Measurements from ENCODE around the gene NPAT.
"Not testable (repeated sequence)": the region's sequence is repeated elsewhere in the genome, so short reads cannot be mapped to it uniquely, and the experiment has no call there.

The NPAT gene

DNA sequence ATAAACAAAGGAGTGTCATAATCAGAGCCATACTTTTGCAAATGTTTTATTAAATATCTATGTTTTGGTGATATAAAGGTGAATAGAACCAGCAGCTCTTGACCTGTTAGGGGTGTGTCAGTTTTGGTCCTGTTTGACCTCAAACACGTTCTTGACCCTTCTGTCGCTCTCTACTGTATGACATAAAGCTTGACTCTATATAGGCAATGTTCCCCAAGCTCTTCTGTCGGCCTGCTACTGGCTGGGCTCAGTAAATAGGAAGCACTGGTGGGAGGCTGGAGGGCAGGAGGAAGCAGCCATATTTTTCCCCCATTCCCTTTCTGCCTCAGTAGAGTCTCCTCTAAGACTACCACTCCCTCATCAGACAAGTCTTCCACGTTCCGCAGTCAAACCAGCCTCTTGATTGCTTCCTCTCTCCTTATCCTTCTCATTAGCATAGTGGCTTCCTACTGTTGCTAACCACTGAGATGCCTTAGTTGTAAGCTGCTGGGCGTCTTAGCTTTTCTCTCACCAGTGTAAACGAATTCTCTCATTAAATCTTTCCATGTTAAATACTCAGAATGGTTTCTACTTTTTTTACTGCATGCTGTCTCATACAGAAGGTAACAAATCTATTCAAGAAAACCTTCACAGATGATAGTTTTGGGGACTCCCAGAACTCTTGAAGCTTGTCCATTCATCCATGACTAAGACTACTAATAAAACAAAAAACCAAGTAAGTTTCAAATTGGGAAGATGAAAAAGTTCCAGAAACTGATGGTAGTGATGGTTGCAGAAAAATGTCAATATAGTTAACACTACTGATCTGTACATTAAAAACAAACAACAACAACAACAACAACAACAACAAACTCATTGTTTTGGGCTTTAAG, 3.3 kb downstream of the NPAT start:
- DNase-seq, result no peak

DNA sequence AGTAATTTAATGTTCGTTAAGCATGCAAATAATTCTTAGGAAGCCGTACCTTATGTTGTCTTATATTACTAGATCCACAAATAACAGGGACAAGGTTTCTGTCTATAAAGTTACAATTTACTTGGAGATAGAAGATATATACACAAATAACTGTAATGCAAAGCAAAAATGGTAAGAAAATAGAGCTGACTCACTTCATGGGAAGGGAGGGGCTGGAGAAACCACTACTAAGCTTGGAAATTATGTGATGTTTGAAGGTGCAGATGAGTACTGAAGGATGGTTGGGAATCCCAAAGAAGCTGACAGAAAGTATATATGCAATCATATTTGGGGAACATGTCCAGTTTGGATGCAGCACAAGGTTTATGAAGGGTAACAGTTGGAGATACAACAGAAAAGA, 4.0 kb downstream of the NPAT start:
- DNase-seq, result no peak

DNA sequence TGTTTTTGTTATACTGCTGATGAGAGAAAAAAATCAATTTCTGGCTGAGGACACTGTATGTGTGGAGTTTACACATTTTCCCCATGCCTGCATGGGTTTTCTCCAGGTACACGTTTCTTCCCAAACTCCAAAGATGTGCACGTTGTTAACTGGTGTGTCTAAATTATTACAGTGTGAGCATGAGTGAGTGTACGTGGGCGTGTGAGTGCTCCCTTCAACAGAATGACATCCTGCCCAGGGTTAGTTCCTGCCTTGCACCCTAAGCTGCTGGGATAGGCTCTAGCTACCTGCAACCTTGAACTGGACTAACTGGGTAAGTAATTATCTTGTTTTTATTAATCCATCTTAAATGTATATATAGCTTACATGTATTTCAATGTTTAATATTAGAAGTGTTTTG, 5.5 kb downstream of the NPAT start:
- no peak for DNase-seq

DNA sequence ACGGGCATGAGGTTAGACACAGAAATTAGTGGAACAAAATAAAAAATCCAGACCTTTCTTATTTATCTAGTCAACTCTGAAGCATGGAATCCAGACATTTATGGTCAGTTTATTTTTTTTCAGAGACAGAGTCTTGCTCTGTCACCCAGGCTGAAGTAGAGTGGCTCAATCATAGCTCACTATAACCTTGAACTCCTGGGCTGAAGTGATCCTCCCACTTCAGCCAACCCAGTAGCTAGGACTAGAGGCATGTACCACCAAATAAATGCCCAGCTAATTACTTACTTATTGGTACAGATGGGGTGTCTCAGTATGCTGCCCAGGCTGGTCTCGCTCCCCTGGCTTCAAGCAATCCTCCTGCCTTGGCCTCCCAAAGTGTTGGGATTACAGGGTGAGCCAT, 8.7 kb downstream of the NPAT start:
- DNase-seq, result no peak

DNA sequence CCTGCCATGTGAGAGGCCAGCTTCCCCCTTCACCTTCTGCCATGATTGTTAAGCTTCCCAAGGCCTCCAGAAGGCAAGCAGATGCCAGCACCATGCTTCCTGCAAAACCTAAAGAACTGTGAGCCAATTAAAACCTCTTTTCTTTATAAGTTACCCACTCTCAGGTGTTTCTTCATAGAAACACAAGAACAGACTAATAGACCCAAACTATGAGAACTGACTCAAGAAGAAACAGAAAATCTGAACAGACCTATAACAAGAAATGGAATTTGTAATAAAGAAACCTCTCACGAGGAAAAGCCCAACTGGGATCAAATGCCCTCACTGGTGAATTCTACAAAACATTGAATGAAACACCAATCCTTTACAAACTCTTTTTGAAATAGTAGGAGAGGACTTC, 12.0 kb downstream of the NPAT start:
- no peak for DNase-seq

DNA sequence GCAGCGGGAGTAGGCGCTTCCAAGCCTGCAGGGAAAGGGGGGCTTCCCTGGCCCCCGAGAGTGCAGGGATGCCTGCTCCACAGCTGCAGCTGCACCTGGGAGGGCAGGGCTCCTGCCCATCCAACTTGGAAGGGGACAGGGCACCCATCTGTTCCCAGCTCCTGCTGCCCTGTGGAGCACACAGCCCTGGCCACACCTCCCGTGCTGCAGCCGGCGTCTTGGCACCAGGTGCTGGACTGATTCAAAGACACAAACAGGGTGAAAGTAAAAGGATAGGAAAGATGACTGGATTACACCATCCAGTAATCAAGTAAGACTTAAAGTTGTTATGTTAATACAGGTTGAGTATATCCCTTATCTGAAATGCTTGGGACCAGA, 14.8 kb downstream of the NPAT start:
- no peak for DNase-seq

DNA sequence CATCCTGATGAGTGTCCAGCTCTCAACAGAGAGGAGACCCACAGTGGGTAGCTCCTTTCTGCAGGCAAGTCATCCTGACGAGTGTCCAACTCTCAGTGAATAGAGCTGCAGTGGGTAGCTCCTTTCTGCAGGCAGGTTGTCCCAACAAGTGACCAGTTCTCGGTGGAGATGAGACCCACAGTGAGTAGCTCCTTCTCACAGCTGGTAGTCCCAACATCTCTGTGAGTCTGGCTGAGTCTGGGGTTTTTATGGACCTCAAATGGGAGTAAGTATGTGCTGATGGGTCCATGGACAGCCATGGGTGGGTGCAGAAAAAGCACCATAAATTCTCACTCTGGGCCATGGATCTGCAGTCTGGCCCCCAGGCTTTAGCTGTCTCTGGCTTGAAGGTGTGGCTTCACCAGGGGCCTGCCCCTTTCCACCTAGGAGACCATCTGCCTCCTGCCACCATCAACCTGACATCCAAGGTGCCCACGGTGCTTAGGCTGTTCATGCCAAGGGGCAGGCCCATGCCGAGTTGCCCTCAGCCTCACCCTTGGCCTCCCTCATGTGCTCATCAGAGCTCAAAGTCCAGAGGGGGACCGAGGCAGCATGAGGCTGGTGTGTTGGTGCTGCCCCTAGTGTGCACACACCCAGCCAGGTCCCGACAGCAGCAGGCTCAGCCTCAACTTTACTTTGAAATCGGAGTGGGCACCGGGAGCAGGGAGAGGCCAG, 15.3 kb downstream of the NPAT start:
- no peak for DNase-seq

DNA sequence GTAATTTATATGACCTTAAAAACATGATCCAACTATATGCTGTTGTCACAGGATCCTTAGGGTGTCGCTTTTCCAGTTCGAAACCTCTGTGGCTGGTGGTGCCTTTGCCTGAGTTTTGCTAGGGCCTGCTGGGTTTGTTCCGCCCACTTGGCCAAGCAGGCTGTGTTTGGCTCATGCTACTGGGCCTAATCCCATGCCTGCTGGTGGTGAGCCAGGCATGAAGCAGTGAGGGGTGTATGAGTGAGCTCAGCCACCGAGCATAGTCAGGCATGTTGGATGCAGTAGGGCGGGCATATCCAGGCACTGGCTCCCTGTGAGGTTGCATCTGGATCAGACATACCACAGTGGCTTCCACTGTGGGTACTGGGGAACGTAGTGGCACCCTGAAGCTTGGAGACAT, 16.3 kb downstream of the NPAT start:
- DNase-seq, result no peak

DNA sequence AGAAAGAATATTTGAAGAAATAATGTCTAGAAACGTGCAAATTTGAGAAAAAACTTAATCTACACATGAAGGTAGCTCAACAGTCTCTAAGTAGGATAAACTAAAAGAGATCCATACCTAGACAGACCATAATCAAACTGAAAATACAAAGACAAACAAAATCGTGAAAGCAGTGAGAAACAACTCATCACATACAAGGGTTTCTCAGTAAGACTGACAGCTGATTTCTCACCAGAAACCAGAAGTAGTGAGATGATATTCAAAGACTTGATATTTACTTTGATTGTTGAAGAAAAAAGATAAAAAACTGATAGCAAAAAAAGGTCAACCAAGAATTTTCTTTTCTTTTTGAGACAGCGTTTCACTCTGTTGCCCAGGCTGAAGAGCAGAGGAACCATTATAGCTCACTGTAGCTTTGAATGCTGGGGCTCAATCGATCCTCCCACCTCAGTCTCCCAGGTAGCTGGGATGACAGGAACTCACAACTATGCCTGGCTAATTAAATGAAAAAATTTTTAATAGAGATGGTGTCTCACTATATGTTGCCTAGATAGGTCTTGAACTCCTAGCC, 17.4 kb downstream of the NPAT start:
- DNase-seq, result no peak

DNA sequence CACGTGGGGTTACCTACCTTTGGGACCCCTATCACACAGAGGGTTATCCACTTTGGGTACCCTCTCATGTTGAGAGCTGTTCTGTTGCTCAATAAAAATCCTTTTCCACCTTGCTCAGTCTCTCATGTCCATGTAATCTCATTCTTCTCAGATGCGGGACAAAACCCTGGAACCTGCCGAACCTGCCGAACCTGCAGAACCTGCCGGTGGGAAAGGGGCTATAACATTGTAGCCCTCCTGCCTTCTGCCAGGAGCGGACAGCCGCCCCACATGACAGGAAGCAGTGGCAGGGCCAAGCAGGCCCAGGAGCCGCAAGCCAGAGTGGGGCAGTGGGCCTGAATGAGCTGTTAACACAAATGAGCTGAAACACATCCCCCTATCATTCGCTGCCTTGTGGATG, 18.1 kb downstream of the NPAT start:
- no peak for DNase-seq

DNA sequence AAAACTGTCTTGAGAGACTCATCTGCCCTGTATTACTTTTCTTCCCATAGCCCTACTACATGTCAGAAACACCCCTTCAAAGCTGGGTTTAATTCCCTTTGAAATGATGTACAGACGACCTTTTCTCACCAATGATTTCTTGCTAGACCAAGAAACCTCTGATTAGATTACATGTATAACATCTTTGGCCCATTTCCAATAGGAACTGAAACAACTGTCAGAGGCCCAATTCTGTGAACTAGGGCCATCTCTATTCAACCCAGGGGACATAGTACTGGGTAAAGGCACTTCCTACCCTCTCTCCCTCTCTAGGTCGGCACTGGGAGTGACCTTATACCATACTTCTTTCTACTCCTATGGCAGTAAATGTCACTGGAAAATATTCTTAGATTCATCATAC, 19.4 kb downstream of the NPAT start:
- no peak for DNase-seq

DNA sequence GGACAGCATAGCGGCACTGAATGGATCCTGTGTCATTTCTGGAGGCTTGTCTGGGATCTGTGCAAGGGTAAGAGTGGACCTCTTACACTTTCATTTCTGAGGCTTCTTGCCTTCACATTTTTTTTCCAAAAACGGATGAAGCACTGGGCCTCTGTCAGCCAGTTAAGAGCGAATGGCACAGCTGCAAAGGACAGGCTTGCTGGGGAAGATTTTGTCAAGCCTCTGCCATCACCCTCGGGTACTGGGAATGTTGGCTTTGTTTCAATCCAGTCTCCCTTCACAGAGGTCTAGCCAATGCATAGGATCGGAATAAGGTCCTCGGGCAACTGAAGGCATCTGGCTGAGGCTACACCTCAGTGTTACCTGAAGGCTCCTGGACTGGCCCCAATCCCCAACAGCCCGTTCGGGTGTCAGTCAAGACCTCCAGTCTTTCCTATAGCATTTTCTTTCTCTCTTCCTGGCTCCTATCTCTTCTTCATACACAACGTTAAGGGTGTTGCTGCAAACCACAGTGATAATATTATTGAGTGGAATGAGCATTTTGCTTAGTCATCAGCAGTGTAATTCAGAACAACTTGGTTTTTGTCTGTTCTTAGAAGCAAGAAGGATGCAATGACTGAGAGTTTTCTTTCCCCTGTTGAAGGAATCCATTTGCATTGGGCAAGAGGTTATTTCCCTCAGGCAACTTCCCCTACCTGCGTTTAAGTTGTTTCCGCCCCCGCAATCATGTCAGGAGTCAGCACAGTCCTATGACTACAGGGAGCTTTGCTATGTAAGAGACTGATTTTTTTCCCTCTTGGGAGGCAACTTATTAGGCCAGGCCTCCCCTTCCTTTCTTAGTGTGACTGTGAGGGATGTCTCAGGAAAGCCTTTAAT, 22.8 kb downstream of the NPAT start:
- DNase-seq, result no peak

DNA sequence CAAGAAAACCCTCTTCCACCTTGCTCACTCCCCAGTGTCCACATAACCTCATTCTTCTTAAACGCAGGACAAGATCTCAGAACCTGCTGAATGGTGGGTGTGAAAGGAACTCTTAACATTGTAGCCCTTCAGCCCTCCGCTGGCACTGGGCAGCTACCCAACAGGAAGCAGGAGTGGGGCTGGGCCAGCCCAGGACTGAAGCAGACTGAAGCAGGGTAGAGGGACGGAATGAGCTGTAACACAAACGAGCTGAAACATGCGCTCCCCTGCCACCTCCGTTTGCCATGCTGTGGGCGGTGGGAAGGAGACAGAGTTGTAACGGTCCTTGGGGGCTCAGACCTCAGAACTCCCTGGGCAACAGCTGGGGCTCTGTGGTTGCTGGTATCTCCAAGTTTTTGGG, 23.6 kb downstream of the NPAT start:
- DNase-seq, result no peak

DNA sequence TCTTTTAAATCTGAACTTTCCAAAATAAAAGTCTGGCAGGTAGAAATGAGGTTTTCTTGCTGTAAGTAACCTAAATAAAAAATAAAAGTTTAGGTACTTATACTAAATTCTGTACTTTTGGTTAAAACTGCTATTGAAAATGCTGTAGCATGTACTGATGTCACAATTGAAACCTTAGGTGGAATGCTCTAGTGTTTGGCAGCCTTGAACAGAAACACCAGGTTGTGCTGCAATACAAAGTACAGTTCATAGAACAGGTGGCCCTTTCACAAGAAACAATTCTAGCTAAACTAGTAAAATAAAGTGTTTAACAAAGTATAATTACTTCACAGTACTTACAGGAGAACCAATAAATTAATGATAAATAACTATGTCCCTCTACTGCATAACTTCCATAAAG, 25.1 kb downstream of the NPAT start:
- no peak for DNase-seq

DNA sequence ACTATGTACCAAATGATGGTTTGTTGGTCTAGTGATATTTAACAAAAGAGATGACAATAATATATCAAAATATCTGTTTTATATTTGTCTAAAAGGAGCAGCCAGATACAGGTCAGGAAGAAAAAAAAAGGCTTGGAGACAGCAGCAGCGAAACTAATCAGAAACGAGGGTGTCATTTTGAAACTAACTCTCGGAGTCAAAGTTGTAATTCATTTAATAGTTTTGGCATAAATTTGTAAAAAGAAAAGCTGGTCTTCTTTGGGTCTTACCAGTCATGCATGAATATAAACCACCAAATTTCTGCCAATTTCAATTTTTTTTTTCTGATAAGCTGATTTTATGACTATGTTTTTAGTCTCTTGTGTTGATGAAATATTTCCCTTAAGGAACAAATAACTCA, 25.5 kb downstream of the NPAT start:
- DNase-seq, result no peak

DNA sequence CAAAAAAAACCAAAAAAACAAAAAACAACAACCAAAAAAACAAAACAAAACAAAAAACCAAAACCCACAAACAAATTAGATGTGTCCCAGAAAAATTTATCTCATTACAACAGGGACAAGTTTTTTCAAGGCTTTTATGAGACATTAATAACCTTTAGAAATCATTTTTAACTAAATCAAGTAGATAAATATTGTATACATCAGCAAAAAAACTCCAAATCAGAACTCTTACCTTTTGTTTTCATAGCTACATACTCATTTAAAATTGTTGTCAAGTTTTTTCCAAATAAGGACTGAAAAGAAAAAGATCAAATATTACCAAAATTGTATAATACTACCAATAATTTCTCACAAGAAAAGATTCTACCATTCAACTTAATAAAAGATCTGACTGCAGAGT, 28.7 kb downstream of the NPAT start:
- DNase-seq, result no peak

DNA sequence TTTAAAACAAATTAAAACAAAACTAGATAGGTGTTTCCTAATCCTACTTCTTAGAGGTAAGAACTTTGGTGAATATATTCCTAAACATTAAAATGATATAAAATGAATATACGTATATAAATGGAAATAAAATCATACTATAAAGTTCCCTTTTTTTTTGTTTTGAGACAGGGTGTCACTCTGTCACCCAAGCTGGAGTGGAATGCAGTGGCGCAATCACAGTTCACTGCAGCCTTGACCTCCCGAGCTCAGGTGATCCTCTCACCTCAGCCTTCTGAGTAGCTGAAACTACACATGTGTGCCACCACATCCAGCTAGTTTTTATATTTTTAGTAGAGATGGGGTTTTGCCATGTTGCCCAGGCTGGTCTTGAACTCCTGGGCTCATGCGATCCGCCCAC, 44.9 kb downstream of the NPAT start:
- DNase-seq, result no peak

DNA sequence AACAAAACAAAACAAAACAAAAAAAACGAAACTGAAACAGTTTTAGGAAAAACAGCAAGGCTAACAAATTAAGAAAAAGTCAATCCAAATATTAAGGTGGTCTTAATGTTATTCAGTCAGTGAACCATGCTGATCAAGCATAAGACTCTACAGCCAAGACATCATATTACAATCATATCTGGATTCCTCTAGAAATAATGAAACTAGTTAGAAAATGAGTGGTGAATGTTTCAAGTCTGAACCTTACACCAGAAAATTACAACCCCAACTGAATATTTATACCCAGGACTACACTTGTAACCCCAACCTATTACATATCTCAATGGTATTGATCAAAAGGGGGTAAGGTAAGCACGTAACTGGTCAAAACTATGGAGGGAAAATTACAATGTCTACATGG, 52.3 kb downstream of the NPAT start:
- no peak for DNase-seq

DNA sequence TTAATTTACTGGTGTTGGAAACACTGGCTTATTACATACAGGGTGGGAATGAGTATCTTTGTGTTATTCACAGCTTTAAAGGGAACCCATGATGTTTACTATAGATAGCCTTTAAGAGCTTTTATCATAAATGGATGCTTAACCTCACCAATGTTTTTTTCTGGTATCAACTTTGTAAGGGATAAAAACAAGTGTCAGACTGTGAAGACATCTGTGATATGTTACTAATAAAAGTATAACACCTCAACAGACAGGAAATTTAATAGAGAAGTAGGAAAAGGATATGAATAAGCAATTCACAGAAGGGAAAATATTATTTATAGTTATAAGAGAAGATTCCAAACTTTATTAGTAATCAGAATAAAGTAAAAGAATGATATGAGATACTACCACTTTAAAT, 54.8 kb downstream of the NPAT start:
- no peak for DNase-seq

DNA sequence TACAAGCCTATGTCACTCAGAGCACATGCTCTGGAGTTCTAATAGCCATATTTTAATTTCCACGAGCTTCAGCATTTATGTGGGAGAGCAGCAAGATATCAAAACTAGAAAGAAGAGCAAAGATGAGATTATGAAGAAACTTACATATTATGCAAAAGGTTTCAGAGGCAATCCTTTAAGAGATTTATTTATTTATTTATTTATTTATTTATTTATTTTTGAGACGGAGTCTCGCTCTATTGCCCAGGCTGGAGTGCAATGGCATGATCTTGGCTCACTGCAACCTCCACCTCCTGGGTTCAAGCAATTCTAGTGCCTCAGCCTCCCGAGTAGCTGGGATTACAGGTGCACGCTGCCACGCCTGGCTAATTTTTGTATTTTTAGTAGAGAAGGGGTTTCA, 59.6 kb downstream of the NPAT start:
- DNase-seq, result not testable (repeated sequence)

DNA sequence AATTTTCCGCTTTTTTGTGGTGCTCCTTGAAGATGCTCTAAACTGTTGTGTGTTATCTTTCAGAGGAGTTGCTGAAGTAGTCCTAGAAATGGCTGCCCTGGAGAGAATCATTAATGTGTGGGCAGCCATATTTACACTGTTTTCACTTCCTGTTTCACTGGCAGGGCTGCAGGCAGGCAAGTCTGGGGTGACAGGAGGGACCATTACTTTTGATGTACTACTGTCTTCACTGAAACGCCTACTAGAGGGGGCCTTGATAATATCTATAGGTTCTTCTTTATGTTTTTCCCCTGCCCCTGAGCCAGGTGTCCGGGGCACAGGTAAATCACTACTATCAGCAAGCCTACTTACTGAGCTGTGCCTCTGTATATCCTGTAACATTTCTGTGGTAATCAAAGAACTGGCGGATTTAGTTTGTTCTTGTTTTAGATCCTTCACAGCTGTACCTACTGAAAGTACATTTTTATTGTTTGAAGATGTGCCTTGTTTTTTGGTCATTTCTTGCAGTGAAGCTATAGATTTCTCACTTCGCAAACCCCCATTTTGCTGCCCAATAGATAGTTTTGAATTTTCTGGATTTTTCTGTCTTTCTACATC, 61.4 kb downstream of the NPAT start:
- no peak for DNase-seq

DNA sequence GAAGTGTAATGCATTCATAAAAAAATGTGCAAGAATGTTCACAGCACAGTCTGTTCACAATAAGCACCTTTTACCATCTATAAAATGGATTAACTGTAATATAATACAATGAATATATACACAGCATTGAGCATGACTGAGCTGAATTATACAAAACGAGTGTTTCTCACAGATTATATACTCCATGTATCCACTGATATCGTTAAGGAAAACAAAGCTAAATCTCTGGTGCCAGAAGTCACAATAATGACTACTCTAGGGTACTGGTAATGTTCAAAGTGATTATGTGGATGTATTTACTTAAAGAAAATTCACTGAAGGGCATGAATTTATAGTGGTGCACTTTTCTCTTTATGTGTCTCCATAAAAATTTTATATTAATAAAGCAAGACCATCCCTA, 67.8 kb downstream of the NPAT start:
- no peak for DNase-seq

DNA sequence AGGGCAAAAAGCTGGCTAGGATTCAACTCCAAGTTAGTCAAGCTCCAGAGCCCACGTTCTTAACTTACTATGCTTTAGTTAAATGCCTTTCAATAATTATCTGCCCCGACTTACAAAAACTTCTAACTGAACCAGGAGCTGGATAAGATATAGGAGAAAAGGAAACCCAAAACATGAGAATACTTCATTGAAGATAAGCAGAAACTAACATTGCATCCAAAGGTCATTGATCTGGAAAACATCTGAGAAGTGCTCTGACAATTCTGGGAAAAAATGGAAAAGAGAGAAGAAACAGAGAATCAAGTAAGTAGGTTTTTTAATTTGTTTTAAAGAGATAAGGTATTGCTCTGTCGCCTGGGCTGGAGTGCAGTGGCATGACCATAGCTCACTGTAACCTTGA, 73.9 kb downstream of the NPAT start:
- DNase-seq, result no peak

Measured in NCI-H510A (cell line).